BJ (cell line): Measurements from ENCODE around the gene SMARCB1. TPM values are rescaled to one million over a fixed set of nuclear protein-coding genes. Genes with fewer than 3 reads are reported as not detected.

ENCODE experiments used
- CTCF ChIA-PET: fragments of 350-600 bp; formaldehyde crosslinking; extraction: SDS; loops from one replicate; lab custom pipeline; 2021; ENCODE audit warnings: antibody characterized with exemption, inconsistent platforms; lab: Yijun Ruan, JAX
- POLR2A ChIA-PET: fragments of 300-600 bp; sonication (Branson Sonifier 250); formaldehyde crosslinking; extraction: SDS; loops from one replicate; lab custom pipeline; 2021; ENCODE audit warnings: antibody characterized with exemption; lab: Charles Lee
- DNase-seq: peaks from one replicate; pipeline ENCODE4 v3.0.0-alpha.2; 2011; ENCODE audit warnings: low read depth
- H3K27me3 ChIP-seq: 2 replicates; pipeline ENCODE4 v1.6.0; 2011; ENCODE audit warnings: low read length; ENCODE audit not compliant: control insufficient read depth, insufficient read depth
- H3K36me3 ChIP-seq: 2 replicates; pipeline ENCODE4 v1.5.1; 2011; ENCODE audit warnings: low read length; ENCODE audit not compliant: control insufficient read depth, insufficient read depth
- H3K4me3 ChIP-seq: 2 replicates; pipeline ENCODE4 v1.5.1; 2011; ENCODE audit warnings: low read depth, mild to moderate bottlenecking, control low read depth, low read length
- CTCF ChIP-seq: IDR thresholded peaks from 2 replicates; pipeline ENCODE4 v1.5.1; 2011; ENCODE audit warnings: low read depth, mild to moderate bottlenecking, control low read depth, inconsistent platforms, low read length, moderate library complexity; ENCODE audit not compliant: insufficient read depth
- polyA plus RNA-seq: library from polyadenylated mRNA; depleted of rRNA; stranded (reverse); fragments of >200 nt; gene quantifications from 2 replicates; pipeline ENCODE4 v1.2.3, GENCODE V29; 2011

The SMARCB1 gene
- polyA plus RNA-seq, 1 experiment = 174 TPM

- ChIA-PET POLR2A (no interaction called here), CTCF (interaction anchor here (0.7 to 1.7 kb wide), 3 partner anchors 9 to 60 kb away, joined by 3 to 4 read pairs (median 3); no protein-coding TSS in a partner anchor)
- peaks cover 6% of the 10 kb centered on the region for H3K36me3 ChIP-seq
These were observed 1.1 kb downstream of the SMARCB1 start for GRCh38 chr22:23787910-23788309.

GRCh38 chr22:23789121-23789520, 2.4 kb downstream of the SMARCB1 start:
- no peak for DNase-seq
- ChIA-PET POLR2A (no interaction called here), CTCF (interaction anchor here (0.6 to 1.7 kb wide), 7 partner anchors 8 to 400 kb away, joined by 3 to 5 read pairs (median 4); no protein-coding TSS in a partner anchor)
- Histone ChIP-seq H3K27me3 (no peaks in the 10 kb centered on the region), H3K36me3 (peaks cover 6% of the 10 kb centered on the region), H3K4me3 (no peak overlapping the region)
- no peak for TF ChIP-seq CTCF

More at GRCh38 chr22:23787910-23788309, 1.1 kb downstream of the SMARCB1 start:
- Histone ChIP-seq H3K4me3 (peak overlapping the region; percentile 93), H3K27me3 (no peaks in the 10 kb centered on the region)
- DNase-seq = no peak
- TF ChIP-seq CTCF = no peak

- peaks cover 6% of the 10 kb centered on the region for H3K36me3 ChIP-seq
- no peak overlapping the region for H3K4me3 ChIP-seq
- CTCF ChIA-PET = interaction anchor here (0.9 to 1.7 kb wide), 6 partner anchors 7 to 400 kb away, joined by 3 to 5 read pairs (median 4); no protein-coding TSS in a partner anchor
- POLR2A ChIA-PET = no interaction called here
- DNase-seq = no peak
- H3K27me3 ChIP-seq = no peaks in the 10 kb centered on the region
- TF ChIP-seq CTCF = peak; percentile 24; the same call in 1 of the 2 replicates
These were observed 2.9 kb downstream of the SMARCB1 start for GRCh38 chr22:23789638-23790037.

GRCh38 chr22:23790819-23791737, 4.3 kb downstream of the SMARCB1 start:
- TF ChIP-seq CTCF = no peak
- POLR2A ChIA-PET = interaction anchor here (0.6 kb wide), 1 partner anchor 67 kb away, joined by 4 read pairs; the partner anchor contains the start of gene SLC2A11
- Histone ChIP-seq H3K4me3 (no peak overlapping the region), H3K27me3 (no peaks in the 10 kb centered on the region), H3K36me3 (peaks cover 6% of the 10 kb centered on the region)
- CTCF ChIA-PET = interaction anchor here (1.4 kb wide), 1 partner anchor 23 kb away, joined by 3 read pairs; the partner anchor contains the start of gene CHCHD10
- peak; percentile 86 for DNase-seq
